DOHH2 (cell line): ENCODE measurements around the gene MYL9.

Source experiments
- EZH2phosphoT487 ChIP-seq: fragments of 200-600 bp; sonication (generic); IDR thresholded peaks from 2 replicates; pipeline ENCODE4 v1.6.1; 2017; ENCODE audit warnings: borderline replicate concordance, mild to moderate bottlenecking, antibody characterized with exemption, low read length, moderate library complexity, mixed read lengths
- TF ChIP-seq, protein P1 (sequence below): fragments of 200-600 bp; sonication (generic); IDR thresholded peaks from one replicate; pipeline ENCODE4 v1.5.1; 2014; ENCODE audit warnings: antibody characterized with exemption, mild to moderate bottlenecking, low read depth, low read length; ENCODE audit not compliant: poor library complexity, severe bottlenecking

DNA sequence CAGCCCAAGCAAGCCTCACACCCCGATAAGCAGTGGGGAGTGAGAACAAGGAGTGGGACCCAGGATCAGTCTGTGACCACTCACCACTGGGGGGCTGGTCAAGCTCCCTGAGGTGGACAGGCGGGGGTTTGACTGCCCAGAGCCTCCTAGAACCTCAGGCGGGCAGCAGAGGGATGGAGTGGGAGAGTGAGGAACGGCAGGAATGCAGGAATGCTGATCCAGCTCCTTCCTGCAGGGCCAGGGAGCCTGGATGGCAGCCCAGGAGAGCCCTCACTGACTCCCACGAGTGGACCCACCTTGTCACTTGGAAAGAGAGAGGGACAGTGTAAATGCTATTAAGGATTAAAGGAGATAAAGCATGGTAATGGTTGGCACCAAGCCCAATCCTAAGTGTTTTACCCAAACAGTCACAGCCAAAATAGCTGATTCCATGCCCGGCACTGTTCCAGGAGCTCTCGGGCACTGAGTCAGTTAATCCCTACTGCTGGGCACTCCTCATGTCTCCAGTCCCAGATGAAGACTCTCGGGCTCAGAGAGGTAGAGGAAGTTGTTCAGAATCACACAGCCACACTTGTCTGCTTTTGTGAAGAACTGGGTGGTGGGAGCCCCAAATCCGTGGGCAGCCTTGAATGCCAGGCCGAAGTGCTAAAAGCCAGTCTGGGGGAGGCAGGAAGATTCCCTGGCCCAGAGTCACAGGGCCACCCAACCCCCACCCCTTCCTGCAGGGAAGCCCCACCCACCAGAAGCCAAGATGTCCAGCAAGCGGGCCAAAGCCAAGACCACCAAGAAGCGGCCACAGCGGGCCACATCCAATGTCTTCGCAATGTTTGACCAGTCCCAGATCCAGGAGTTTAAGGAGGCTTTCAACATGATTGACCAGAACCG lies 3.1 kb downstream of the MYL9 start:
- TF ChIP-seq, protein P1, sequence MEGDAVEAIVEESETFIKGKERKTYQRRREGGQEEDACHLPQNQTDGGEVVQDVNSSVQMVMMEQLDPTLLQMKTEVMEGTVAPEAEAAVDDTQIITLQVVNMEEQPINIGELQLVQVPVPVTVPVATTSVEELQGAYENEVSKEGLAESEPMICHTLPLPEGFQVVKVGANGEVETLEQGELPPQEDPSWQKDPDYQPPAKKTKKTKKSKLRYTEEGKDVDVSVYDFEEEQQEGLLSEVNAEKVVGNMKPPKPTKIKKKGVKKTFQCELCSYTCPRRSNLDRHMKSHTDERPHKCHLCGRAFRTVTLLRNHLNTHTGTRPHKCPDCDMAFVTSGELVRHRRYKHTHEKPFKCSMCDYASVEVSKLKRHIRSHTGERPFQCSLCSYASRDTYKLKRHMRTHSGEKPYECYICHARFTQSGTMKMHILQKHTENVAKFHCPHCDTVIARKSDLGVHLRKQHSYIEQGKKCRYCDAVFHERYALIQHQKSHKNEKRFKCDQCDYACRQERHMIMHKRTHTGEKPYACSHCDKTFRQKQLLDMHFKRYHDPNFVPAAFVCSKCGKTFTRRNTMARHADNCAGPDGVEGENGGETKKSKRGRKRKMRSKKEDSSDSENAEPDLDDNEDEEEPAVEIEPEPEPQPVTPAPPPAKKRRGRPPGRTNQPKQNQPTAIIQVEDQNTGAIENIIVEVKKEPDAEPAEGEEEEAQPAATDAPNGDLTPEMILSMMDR = no peak
- TF ChIP-seq EZH2phosphoT487 = no peak
